Liver (tissue), 9 donors: ENCODE data around the gene KRTAP4-16. TPM values are rescaled to one million over a fixed set of nuclear protein-coding genes. Genes with fewer than 3 reads are reported as not detected.

Experiments
- DNase-seq: peaks from one replicate; pipeline ENCODE4 v3.0.0-alpha.2; 2017; ENCODE audit warnings: low spot score
- H3K27ac ChIP-seq, 2 donors: one replicate each; pipeline ENCODE4 v1.7.0; 2013; ENCODE audit warnings: inconsistent platforms in 2 of 2, low read length in 2 of 2, control low read depth in 1 of 2, low read depth in 1 of 2, mild to moderate bottlenecking in 1 of 2
- H3K27me3 ChIP-seq, 4 donors: one replicate each; pipeline versions ENCODE4 v1.6.1 to v1.7.0; 2013; ENCODE audit warnings: low read length in 3 of 4, inconsistent platforms in 1 of 4, mild to moderate bottlenecking in 1 of 4, moderate library complexity in 1 of 4; ENCODE audit not compliant: control insufficient read depth in 4 of 4, insufficient read depth in 4 of 4
- H3K36me3 ChIP-seq, 4 donors: one replicate each; pipeline versions ENCODE4 v1.6.1 to v1.7.0; 2013; ENCODE audit warnings: low read length in 3 of 4, mild to moderate bottlenecking in 3 of 4, low read depth in 1 of 4, moderate library complexity in 1 of 4; ENCODE audit not compliant: control insufficient read depth in 4 of 4, insufficient read depth in 3 of 4
- H3K4me1 ChIP-seq, 4 donors: one replicate each; pipeline versions ENCODE4 v1.6.1 to v1.7.0; 2013; ENCODE audit warnings: low read length in 3 of 4, mild to moderate bottlenecking in 3 of 4, moderate library complexity in 1 of 4; ENCODE audit not compliant: control insufficient read depth in 4 of 4, insufficient read depth in 4 of 4
- H3K4me3 ChIP-seq, 3 donors: one replicate each; pipeline versions ENCODE4 v1.6.1 to v1.7.0; 2013; ENCODE audit warnings: low read length in 3 of 3, control low read depth in 1 of 3, low read depth in 1 of 3, mild to moderate bottlenecking in 1 of 3
- H3K9ac ChIP-seq, 2 donors: one replicate each; pipeline ENCODE4 v1.7.0; 2013; ENCODE audit warnings: low read length in 2 of 2, mild to moderate bottlenecking in 2 of 2, moderate library complexity in 2 of 2, control low read depth in 1 of 2, low read depth in 1 of 2
- H3K9me3 ChIP-seq, 4 donors: one replicate each; pipeline versions ENCODE4 v1.6.1 to v1.7.0; 2013; ENCODE audit warnings: low read length in 3 of 4; ENCODE audit not compliant: control insufficient read depth in 4 of 4
- EGR1 ChIP-seq, 2 donors: IDR thresholded peaks; 2 replicates each; pipeline ENCODE4 v1.6.1; 2016 to 2018; ENCODE audit warnings: antibody characterized with exemption in 2 of 2, low read depth in 2 of 2
- FOXA1 ChIP-seq: IDR thresholded peaks from 2 replicates; pipeline ENCODE4 v1.6.1; 2016; ENCODE audit warnings: antibody characterized with exemption
- FOXA2 ChIP-seq: IDR thresholded peaks from 2 replicates; pipeline ENCODE4 v1.6.1; 2016; ENCODE audit warnings: antibody characterized with exemption
- GABPA ChIP-seq, 2 donors: IDR thresholded peaks in 1 of 2; conservative IDR thresholded peaks in 1 of 2; 2 replicates each; pipeline ENCODE4 v1.6.1; 2016; ENCODE audit warnings: antibody characterized with exemption in 2 of 2, mild to moderate bottlenecking in 1 of 2, moderate library complexity in 1 of 2
- HNF4A ChIP-seq, 2 donors: conservative IDR thresholded peaks; 2 replicates each; pipeline ENCODE4 v1.6.1; 2016; ENCODE audit warnings: antibody characterized with exemption in 2 of 2, mild to moderate bottlenecking in 2 of 2
- JUND ChIP-seq, 2 donors: IDR thresholded peaks; 2 replicates each; pipeline ENCODE4 v1.6.1; 2016; ENCODE audit warnings: antibody characterized with exemption in 2 of 2
- NR2F2 ChIP-seq: IDR thresholded peaks from 2 replicates; pipeline ENCODE4 v1.6.1; 2016; ENCODE audit warnings: antibody characterized with exemption
- RXRA ChIP-seq, 2 donors: IDR thresholded peaks; 2 replicates each; pipeline ENCODE4 v1.6.1; 2017 to 2018; ENCODE audit warnings: antibody characterized with exemption in 2 of 2, mild to moderate bottlenecking in 1 of 2
- SP1 ChIP-seq: IDR thresholded peaks from 2 replicates; pipeline ENCODE4 v1.6.1; 2018; ENCODE audit warnings: antibody characterized with exemption, mild to moderate bottlenecking
- YY1 ChIP-seq: IDR thresholded peaks from 2 replicates; pipeline ENCODE4 v1.6.1; 2016; ENCODE audit warnings: antibody characterized with exemption, mild to moderate bottlenecking
- WGBS: extraction: QIAGEN DNeasy Blood & Tissue Kit; methylation state at CpG from one replicate; pipeline ENCODE4 v1.1.7; 2013; 5-methylcytosine and 5-hydroxymethylcytosine counted together
- polyA plus RNA-seq, 2 donors: library from polyadenylated mRNA; stranded (reverse) in 1 of 2; unstranded in 1 of 2; fragments of 200-250 nt in 1 of 2; fragments of >200 nt in 1 of 2; fragmentation: Nextera tagmentation in 1 of 2; extraction: Ambion mirVana in 1 of 2; gene quantifications; one replicate each; pipeline versions ENCODE4 v1.2.1 to v1.2.3, GENCODE V29; 2013 to 2015
- total RNA-seq, 2 donors: library from RNA; depleted of rRNA; stranded (reverse); fragments of >200 nt; gene quantifications; one replicate each; pipeline ENCODE4 v1.2.3, GENCODE V29; 2014
- TF ChIP-seq, protein P1 (sequence below): IDR thresholded peaks from 2 replicates; pipeline ENCODE4 v1.6.1; 2016; ENCODE audit warnings: antibody characterized with exemption
- TF ChIP-seq, protein P2 (sequence below): IDR thresholded peaks from 2 replicates; pipeline ENCODE4 v1.6.1; 2016; ENCODE audit warnings: antibody characterized with exemption
- TF ChIP-seq, protein P3 (sequence below): fragments of 150-350 bp; IDR thresholded peaks from 2 replicates; pipeline ENCODE4 v1.5.1; 2017; ENCODE audit warnings: improper control_type of control experiment, low read depth, low read length; ENCODE audit not compliant: missing input control
- TF ChIP-seq, protein P4 (sequence below): IDR thresholded peaks from 2 replicates; pipeline ENCODE4 v1.6.1; 2016; ENCODE audit warnings: antibody characterized with exemption
- donor health status: healthy.
- donor health status: healthy.
- donor health status: healthy.
- donor health status: healthy.
- donor health status: healthy.

The KRTAP4-16 gene
- total and polyA plus RNA-seq, 4 donors = not detected

DNA sequence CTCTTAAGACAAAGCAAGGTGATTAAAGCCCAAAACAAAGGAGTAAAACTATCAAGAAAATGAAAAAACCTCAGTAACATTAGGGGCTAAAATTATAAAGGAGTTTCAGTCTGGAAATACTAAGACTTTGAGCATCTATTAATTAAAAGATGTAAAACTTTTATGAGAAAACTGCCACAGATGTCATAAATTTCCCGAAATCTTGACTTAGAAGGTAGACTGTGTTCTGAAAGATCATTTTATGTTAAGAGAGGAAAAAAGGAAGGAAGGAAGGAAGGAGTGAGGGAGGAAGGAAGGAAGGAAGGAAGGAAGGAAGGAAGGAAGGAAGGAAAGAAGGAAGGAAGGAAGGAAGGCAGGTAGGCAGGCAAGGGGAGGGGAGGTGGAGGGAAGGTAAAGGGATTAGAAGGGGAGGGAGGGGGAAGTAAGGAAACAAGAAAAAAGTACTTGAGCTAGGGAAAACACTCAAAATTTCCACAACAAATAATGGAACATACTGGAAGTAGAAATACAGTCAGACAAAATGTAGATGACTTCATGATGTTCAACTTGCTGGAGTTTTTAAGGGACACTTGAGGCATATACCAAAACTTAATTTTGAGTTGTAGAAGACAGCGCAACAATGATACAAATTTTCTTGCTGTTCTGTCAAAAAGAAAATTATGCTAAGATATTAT lies 45.7 kb upstream of the KRTAP4-16 start:
- Histone ChIP-seq H3K4me3 (no peak overlapping the region), H3K9ac (no peak overlapping the region), H3K36me3 (no peaks in the 10 kb centered on the region), H3K27me3 (peaks cover 0 to 5% (median 0%) of the 10 kb centered on the region in 4 donors), H3K4me1 (no peaks in the 10 kb centered on the region), H3K27ac (no peak overlapping the region), H3K9me3 (peaks cover 2 to 14% (median 7%) of the 10 kb centered on the region in 4 donors)
- no peak for DNase-seq
- TF ChIP-seq, protein P1, sequence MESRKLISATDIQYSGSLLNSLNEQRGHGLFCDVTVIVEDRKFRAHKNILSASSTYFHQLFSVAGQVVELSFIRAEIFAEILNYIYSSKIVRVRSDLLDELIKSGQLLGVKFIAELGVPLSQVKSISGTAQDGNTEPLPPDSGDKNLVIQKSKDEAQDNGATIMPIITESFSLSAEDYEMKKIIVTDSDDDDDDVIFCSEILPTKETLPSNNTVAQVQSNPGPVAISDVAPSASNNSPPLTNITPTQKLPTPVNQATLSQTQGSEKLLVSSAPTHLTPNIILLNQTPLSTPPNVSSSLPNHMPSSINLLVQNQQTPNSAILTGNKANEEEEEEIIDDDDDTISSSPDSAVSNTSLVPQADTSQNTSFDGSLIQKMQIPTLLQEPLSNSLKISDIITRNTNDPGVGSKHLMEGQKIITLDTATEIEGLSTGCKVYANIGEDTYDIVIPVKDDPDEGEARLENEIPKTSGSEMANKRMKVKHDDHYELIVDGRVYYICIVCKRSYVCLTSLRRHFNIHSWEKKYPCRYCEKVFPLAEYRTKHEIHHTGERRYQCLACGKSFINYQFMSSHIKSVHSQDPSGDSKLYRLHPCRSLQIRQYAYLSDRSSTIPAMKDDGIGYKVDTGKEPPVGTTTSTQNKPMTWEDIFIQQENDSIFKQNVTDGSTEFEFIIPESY = no peak
- TF ChIP-seq NR2F2 (no peak), RXRA (IDR thresholded peaks at IDR 0.05) (no peak), YY1 (no peak), FOXA1 (no peak), HNF4A (conservative IDR thresholded peaks at IDR 0.05) (no peak), EGR1 (IDR thresholded peaks at IDR 0.05; ENCODE audit: low read depth in 2 of 2) (no peak), SP1 (no peak)
- TF ChIP-seq, protein P2, sequence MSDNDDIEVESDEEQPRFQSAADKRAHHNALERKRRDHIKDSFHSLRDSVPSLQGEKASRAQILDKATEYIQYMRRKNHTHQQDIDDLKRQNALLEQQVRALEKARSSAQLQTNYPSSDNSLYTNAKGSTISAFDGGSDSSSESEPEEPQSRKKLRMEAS = no peak
- 90% methylated on average over 2 of the region's 2 CpGs for WGBS

DNA sequence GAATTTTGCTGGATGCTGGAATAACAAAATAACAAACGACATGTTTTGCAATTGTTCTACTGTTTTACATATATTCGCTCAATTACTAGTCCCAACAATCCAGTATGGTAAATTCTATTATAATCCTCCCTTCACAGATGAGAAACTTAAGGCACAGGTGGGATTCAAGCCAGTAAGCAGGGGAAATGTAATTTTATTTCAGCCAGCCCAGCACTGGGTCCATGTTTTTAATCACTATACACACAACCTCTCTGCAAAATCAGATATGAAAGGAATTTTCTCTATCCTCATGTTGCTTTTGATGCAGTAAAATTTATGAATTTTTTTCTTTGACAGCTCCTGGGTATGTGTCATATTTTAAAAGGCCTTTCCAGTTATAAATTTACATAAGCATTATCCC lies 43.3 kb upstream of the KRTAP4-16 start:
- H3K9ac ChIP-seq = no peak overlapping the region
- WGBS = 82% methylated on average over 2 of the region's 2 CpGs
- H3K27ac ChIP-seq = no peak overlapping the region
- TF ChIP-seq YY1 (no peak), HNF4A (conservative IDR thresholded peaks at IDR 0.05) (no peak), FOXA2 (no peak), FOXA1 (no peak), SP1 (no peak), EGR1 (IDR thresholded peaks at IDR 0.05; ENCODE audit: low read depth in 2 of 2) (no peak)
- TF ChIP-seq, protein P2 = no peak
- TF ChIP-seq, protein P3, sequence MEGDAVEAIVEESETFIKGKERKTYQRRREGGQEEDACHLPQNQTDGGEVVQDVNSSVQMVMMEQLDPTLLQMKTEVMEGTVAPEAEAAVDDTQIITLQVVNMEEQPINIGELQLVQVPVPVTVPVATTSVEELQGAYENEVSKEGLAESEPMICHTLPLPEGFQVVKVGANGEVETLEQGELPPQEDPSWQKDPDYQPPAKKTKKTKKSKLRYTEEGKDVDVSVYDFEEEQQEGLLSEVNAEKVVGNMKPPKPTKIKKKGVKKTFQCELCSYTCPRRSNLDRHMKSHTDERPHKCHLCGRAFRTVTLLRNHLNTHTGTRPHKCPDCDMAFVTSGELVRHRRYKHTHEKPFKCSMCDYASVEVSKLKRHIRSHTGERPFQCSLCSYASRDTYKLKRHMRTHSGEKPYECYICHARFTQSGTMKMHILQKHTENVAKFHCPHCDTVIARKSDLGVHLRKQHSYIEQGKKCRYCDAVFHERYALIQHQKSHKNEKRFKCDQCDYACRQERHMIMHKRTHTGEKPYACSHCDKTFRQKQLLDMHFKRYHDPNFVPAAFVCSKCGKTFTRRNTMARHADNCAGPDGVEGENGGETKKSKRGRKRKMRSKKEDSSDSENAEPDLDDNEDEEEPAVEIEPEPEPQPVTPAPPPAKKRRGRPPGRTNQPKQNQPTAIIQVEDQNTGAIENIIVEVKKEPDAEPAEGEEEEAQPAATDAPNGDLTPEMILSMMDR = no peak
- TF ChIP-seq, protein P4, sequence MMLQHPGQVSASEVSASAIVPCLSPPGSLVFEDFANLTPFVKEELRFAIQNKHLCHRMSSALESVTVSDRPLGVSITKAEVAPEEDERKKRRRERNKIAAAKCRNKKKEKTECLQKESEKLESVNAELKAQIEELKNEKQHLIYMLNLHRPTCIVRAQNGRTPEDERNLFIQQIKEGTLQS = no peak
- no peaks in the 10 kb centered on the region for H3K36me3 ChIP-seq
- H3K27me3 ChIP-seq = peaks cover 0 to 5% (median 0%) of the 10 kb centered on the region in 4 donors
- no peaks in the 10 kb centered on the region for H3K4me1 ChIP-seq
- peaks cover 2 to 25% (median 7%) of the 10 kb centered on the region in 4 donors for H3K9me3 ChIP-seq
- H3K4me3 ChIP-seq = no peak overlapping the region
- DNase-seq = no peak

DNA sequence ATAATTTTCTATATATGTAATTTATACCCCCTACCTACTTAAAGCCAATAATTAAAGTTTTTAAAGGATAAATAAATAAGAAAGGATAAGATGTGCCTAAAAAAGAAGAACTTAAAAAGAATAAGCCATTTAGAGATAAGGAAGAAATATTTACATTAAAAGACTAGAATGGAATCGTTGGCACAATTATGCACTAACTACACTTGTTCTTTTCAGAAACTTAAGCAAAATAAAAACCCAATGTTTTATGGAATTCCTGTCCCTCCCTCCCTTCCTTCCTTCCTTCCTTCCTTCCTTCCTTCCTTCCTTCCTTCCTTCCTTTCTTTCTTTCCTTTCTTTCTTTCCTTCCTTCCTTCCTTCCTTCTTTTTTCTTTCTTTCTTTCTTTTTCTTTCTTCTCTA lies 42.8 kb upstream of the KRTAP4-16 start:
- Histone ChIP-seq H3K36me3 (no peaks in the 10 kb centered on the region), H3K27me3 (peaks cover 0 to 3% (median 0%) of the 10 kb centered on the region in 4 donors), H3K4me3 (no peak overlapping the region), H3K27ac (no peak overlapping the region), H3K4me1 (no peaks in the 10 kb centered on the region), H3K9ac (no peak overlapping the region), H3K9me3 (peaks cover 5 to 27% (median 9%) of the 10 kb centered on the region in 4 donors)
- TF ChIP-seq EGR1 (IDR thresholded peaks at IDR 0.05; ENCODE audit: low read depth in 2 of 2) (no peak), FOXA2 (no peak), HNF4A (conservative IDR thresholded peaks at IDR 0.05) (no peak), JUND (IDR thresholded peaks at IDR 0.05) (no peak), SP1 (no peak), FOXA1 (no peak), GABPA (IDR thresholded peaks at IDR 0.05 in 1 of 2, conservative IDR thresholded peaks at IDR 0.05 in 1 of 2) (no peak)
- TF ChIP-seq, protein P3 = no peak
- TF ChIP-seq, protein P4 = no peak
- TF ChIP-seq, protein P1 = no peak
- DNase-seq = no peak
- WGBS = 84% methylated on average over 1 of the region's 1 CpG
